Measurements from ENCODE around the gene EFCAB11.

- no peak for TF ChIP-seq CTCF (IDR thresholded peaks at IDR 0.05; ENCODE audit: insufficient read depth, low read depth, low read length)
- TF ChIP-seq EZH2 (IDR thresholded peaks at IDR 0.05; ENCODE audit: insufficient read depth, low read length): no peak
These were observed 96.4 kb downstream of the EFCAB11 start for GRCh38 chr14:89858089-89858488.
